Panc1 (cell line): ENCODE results near the gene RAB3IL1. TPM values are rescaled to one million over a fixed set of nuclear protein-coding genes. Genes with fewer than 3 reads are reported as not detected.

ENCODE experiments used
- ATAC-seq: fragments of 200-7000 bp; cut with Tn5 transposase; 2 replicates; pipeline ENCODE4 v1.9.1; 2020; ENCODE audit warnings: mild to moderate bottlenecking, moderate library complexity
- BruUV-seq: library from RNA; stranded (reverse); fragments of 400-500 nt; replicated peaks from 2 replicates; lab custom pipeline; 2021; lab: Mats Ljungman, UMichigan
- CTCF ChIA-PET: fragments of 300-600 bp; sonication (Branson Sonifier 250); formaldehyde crosslinking; loops from one replicate; lab custom pipeline; 2022; ENCODE audit warnings: antibody characterized with exemption; lab: Charles Lee
- POLR2A ChIA-PET: fragments of 300-600 bp; sonication (Branson Sonifier 250); formaldehyde crosslinking; loops from one replicate; lab custom pipeline; 2022; ENCODE audit warnings: antibody characterized with exemption; lab: Charles Lee
- DNase-seq: peaks from one replicate; pipeline ENCODE4 v3.0.0-alpha.2; 2010; ENCODE audit warnings: low read depth, low spot score
- H3K27ac ChIP-seq: 2 replicates; pipeline ENCODE4 v1.5.1; 2011; ENCODE audit warnings: mild to moderate bottlenecking, low read length, inconsistent platforms
- H3K27me3 ChIP-seq: fragments of 200-500 bp; sonication (Bioruptor generic); 2 replicates; pipeline ENCODE4 v1.6.0; 2014; ENCODE audit warnings: low read length, inconsistent platforms; ENCODE audit not compliant: control insufficient read depth, insufficient read depth
- H3K36me3 ChIP-seq: fragments of 200-500 bp; sonication (Bioruptor generic); 2 replicates; pipeline ENCODE4 v1.5.1; 2014; ENCODE audit warnings: inconsistent platforms, mild to moderate bottlenecking, low read length, moderate library complexity; ENCODE audit not compliant: control insufficient read depth, insufficient read depth
- H3K4me1 ChIP-seq: 2 replicates; pipeline ENCODE4 v1.5.1; 2011; ENCODE audit warnings: inconsistent platforms, mild to moderate bottlenecking, low read length, moderate library complexity; ENCODE audit not compliant: control insufficient read depth, insufficient read depth
- H3K4me3 ChIP-seq, 2 experiments: 2 replicates each; pipeline ENCODE4 v1.5.1; 2011 to 2012; ENCODE audit warnings: low read depth in 2 of 2, low read length in 2 of 2, mild to moderate bottlenecking in 2 of 2, inconsistent platforms in 1 of 2, moderate library complexity in 1 of 2
- H3K9me3 ChIP-seq: fragments of 200-500 bp; sonication (Bioruptor generic); 2 replicates; pipeline ENCODE4 v1.5.1; 2014; ENCODE audit warnings: low read depth, mild to moderate bottlenecking, inconsistent platforms, low read length, moderate library complexity; ENCODE audit not compliant: control insufficient read depth, insufficient read depth
- CTCF ChIP-seq: fragments of 450-650 bp; IDR thresholded peaks from 2 replicates; pipeline ENCODE4 v1.5.1; 2017; ENCODE audit warnings: mild to moderate bottlenecking
- POLR2AphosphoS5 ChIP-seq: IDR thresholded peaks from 2 replicates; pipeline ENCODE4 v1.6.1; 2012; ENCODE audit warnings: mild to moderate bottlenecking, low read depth, low read length, moderate library complexity
- REST ChIP-seq, 2 experiments: IDR thresholded peaks; 2 replicates each; pipeline ENCODE4 v1.6.1; 2011 to 2012; ENCODE audit warnings: low read depth in 2 of 2, control low read depth in 1 of 2, low read length in 1 of 2, mild to moderate bottlenecking in 1 of 2, moderate library complexity in 1 of 2; ENCODE audit not compliant: insufficient read depth in 1 of 2
- SIN3A ChIP-seq: IDR thresholded peaks from 2 replicates; pipeline ENCODE4 v1.6.1; 2012; ENCODE audit warnings: low read depth, mild to moderate bottlenecking, low read length, moderate library complexity, borderline replicate concordance; ENCODE audit not compliant: insufficient read depth
- TCF7L2 ChIP-seq: IDR thresholded peaks from 2 replicates; pipeline ENCODE4 v1.6.1; 2011; ENCODE audit warnings: mild to moderate bottlenecking, low read depth, low read length, inconsistent platforms
- in situ Hi-C: cut with HindIII; loops from 2 replicates; pipeline ENCODE4 v1.10.0; 2016; ENCODE audit warnings: low sequenced_read_pairs, low pct_unique_long_range_greater_than_20kb
- intact Hi-C: fragments of 100-400 bp; cut with micrococcal nuclease; formaldehyde crosslinking; loops from one replicate; pipeline ENCODE4 v1.10.0; 2022; ENCODE audit not compliant: unreplicated experiment
- total RNA-seq: library from RNA; stranded (reverse); gene quantifications from one replicate; pipeline ENCODE4 v1.2.1, GENCODE V29; 2021; ENCODE audit not compliant: unreplicated experiment

Gene RAB3IL1
- total RNA-seq, 1 experiment from 2014 or later = 8.9 TPM

- Histone ChIP-seq H3K9me3 (no peaks in the 10 kb centered on the region), H3K36me3 (no peaks in the 10 kb centered on the region), H3K27me3 (no peaks in the 10 kb centered on the region), H3K4me3 (peak overlapping the region in 1 of 2 experiments; percentile 40; a peak in 2 of 4 replicates), H3K4me1 (peaks cover 13% of the 10 kb centered on the region), H3K27ac (peak overlapping the region; percentile 48; the same call in 1 of the 2 replicates)
- ChIA-PET POLR2A (interaction anchor here (0.6 kb wide), 1 partner anchor 25 kb away, joined by 3 read pairs; no protein-coding TSS in a partner anchor), CTCF (interaction anchor here (0.6 to 2.0 kb wide), 11 partner anchors 15 to 393 kb away, joined by 3 to 13 read pairs (median 6); no protein-coding TSS in a partner anchor)
- DNase-seq (no peak), ATAC-seq (peak; percentile 19; the same call in 1 of the 2 replicates)
- no peak for TF ChIP-seq REST (IDR thresholded peaks at IDR 0.05; ENCODE audit: insufficient read depth in 1 of 2, low read depth in 2 of 2, low read length in 1 of 2)
- TF ChIP-seq TCF7L2 = peak; percentile 65; the same call in 1 of the 2 replicates
- intact Hi-C loops (loop anchor here (1.0 kb wide), 1 partner anchor 77 kb away; no protein-coding TSS in a partner anchor), in situ Hi-C loops (no loop called here)
- BruUV-seq = no TSS peak
Measured at GRCh38 chr11:61870541-61871031, 46.8 kb downstream of the RAB3IL1 start.

- H3K4me1 ChIP-seq = peaks cover 13% of the 10 kb centered on the region
- ATAC-seq (no peak), DNase-seq (no peak)
- no peak overlapping the region for H3K4me3 ChIP-seq
- no peak for TF ChIP-seq REST (IDR thresholded peaks at IDR 0.05; ENCODE audit: insufficient read depth in 1 of 2, low read depth in 2 of 2, low read length in 1 of 2)
- no peak; the same call in 1 of the 2 replicates for TF ChIP-seq POLR2AphosphoS5
- TF ChIP-seq SIN3A = no peak
- no peak for TF ChIP-seq TCF7L2
- TF ChIP-seq CTCF = no peak
- ChIA-PET POLR2A (interaction anchor here (0.6 kb wide), 1 partner anchor 25 kb away, joined by 3 read pairs; no protein-coding TSS in a partner anchor), CTCF (interaction anchor here (0.6 to 2.0 kb wide), 8 partner anchors 15 to 393 kb away, joined by 3 to 13 read pairs (median 8); no protein-coding TSS in a partner anchor)
- in situ Hi-C loops (no loop called here), intact Hi-C loops (no loop called here)
- H3K27ac ChIP-seq = no peak overlapping the region
- no peaks in the 10 kb centered on the region for H3K9me3 ChIP-seq
- H3K27me3 ChIP-seq = no peaks in the 10 kb centered on the region
- no TSS peak for BruUV-seq
- H3K36me3 ChIP-seq = no peaks in the 10 kb centered on the region
Measured at GRCh38 chr11:61869708-61870451, 47.5 kb downstream of the RAB3IL1 start.
